ENCODE results near the gene TWSG1. TPM values are rescaled to one million over a fixed set of nuclear protein-coding genes. Genes with fewer than 3 reads are reported as not detected.

TWSG1 gene
- total RNA-seq, 5 donors from 2014 or later (not counting 1 experiment from before 2014, with no cell fraction given), result 1.8 to 6.2 (median 4.4) TPM

DNA sequence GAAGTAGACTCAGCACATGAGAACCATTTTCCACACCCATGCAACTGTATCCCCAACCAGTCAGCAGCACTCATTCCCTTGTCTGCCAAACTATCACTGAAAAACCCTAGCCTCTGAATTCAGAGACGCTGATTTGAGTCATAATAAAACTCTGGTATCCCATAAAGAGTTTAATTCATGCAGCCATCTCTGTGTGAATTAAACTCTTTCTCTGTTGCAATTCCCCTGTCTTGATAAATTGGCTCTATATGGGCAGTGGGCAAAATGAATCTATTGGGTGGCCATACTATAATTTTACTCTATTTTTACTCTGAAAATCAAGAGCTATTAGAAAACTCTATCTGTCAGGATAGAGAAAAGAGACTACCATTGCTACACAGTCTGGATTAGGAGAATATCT, 40.6 kb upstream of the TWSG1 start:
- peaks cover 30% of the 10 kb centered on the region for H3K36me3 Mint-ChIP-seq
- H3K4me1 ChIP-seq (ENCODE audit: control insufficient read depth in 1 of 2, extremely low read depth in 1 of 2, insufficient read depth in 2 of 2, low read length in 2 of 2), result no peaks in the 10 kb centered on the region
- H3K9me3 ChIP-seq, result no peaks in the 10 kb centered on the region
- H3K27me3 Mint-ChIP-seq, result no peaks in the 10 kb centered on the region
- DNase-seq (no peak), ATAC-seq (replicated peaks in 1 of 4) (no peak)
- H3K4me1 Mint-ChIP-seq, result no peaks in the 10 kb centered on the region
- H3K27ac ChIP-seq (ENCODE audit: low read length), result no peak overlapping the region
- CTCF ChIA-PET, result no interaction called here
- peaks cover 5 to 42% (median 18%) of the 10 kb centered on the region in 3 donors for H3K9me3 Mint-ChIP-seq
- H3K4me3 ChIP-seq (ENCODE audit: control insufficient read depth in 1 of 2, extremely low read depth in 1 of 2, low read length in 1 of 2), result no peak overlapping the region
- POLR2A ChIA-PET, result no interaction called here
- WGBS (ENCODE audit: insufficient coverage), result no CpG with 5 or more reads among the region's 1 CpG
- no peaks in the 10 kb centered on the region for H3K36me3 ChIP-seq (ENCODE audit: control insufficient read depth in 2 of 2, extremely low read depth in 1 of 2, insufficient read depth in 1 of 2, low read length in 1 of 2)
- no peaks in the 10 kb centered on the region for H3K27me3 ChIP-seq (replicated peaks in 1 of 2; ENCODE audit: control insufficient read depth in 2 of 2, extremely low read depth in 1 of 2, insufficient read depth in 2 of 2, low read length in 1 of 2)
- no peak overlapping the region for H3K4me3 Mint-ChIP-seq
- H3K27ac Mint-ChIP-seq, result no peak overlapping the region

GRCh38 chr18:9296233-9297006, 38.2 kb upstream of the TWSG1 start:
- POLR2A ChIA-PET, result no interaction called here
- no peak overlapping the region for H3K27ac ChIP-seq (ENCODE audit: low read length)
- Mint-ChIP-seq H3K36me3 (peaks cover 21% of the 10 kb centered on the region), H3K4me3 (no peak overlapping the region), H3K27ac (no peak overlapping the region), H3K9me3 (peaks cover 5 to 31% (median 16%) of the 10 kb centered on the region in 3 donors), H3K4me1 (no peaks in the 10 kb centered on the region), H3K27me3 (no peaks in the 10 kb centered on the region)
- H3K9me3 ChIP-seq, result no peaks in the 10 kb centered on the region
- H3K4me3 ChIP-seq (ENCODE audit: control insufficient read depth in 1 of 2, extremely low read depth in 1 of 2, low read length in 1 of 2), result no peak overlapping the region
- no peak for ATAC-seq (replicated peaks in 1 of 4)
- H3K27me3 ChIP-seq (replicated peaks in 1 of 2; ENCODE audit: control insufficient read depth in 2 of 2, extremely low read depth in 1 of 2, insufficient read depth in 2 of 2, low read length in 1 of 2), result no peaks in the 10 kb centered on the region
- H3K36me3 ChIP-seq (ENCODE audit: control insufficient read depth in 2 of 2, extremely low read depth in 1 of 2, insufficient read depth in 1 of 2, low read length in 1 of 2), result no peaks in the 10 kb centered on the region
- no peak for DNase-seq
- CTCF ChIA-PET, result no interaction called here
- 98% methylated on average over 13 of the region's 15 CpGs for WGBS (ENCODE audit: insufficient coverage)
- H3K4me1 ChIP-seq (ENCODE audit: control insufficient read depth in 1 of 2, extremely low read depth in 1 of 2, insufficient read depth in 2 of 2, low read length in 2 of 2), result no peaks in the 10 kb centered on the region

GRCh38 chr18:9297007-9297393, 37.6 kb upstream of the TWSG1 start:
- ChIA-PET CTCF (no interaction called here), POLR2A (no interaction called here)
- Histone ChIP-seq H3K27ac (ENCODE audit: low read length) (no peak overlapping the region), H3K36me3 (ENCODE audit: control insufficient read depth in 2 of 2, extremely low read depth in 1 of 2, insufficient read depth in 1 of 2, low read length in 1 of 2) (no peaks in the 10 kb centered on the region), H3K9me3 (no peaks in the 10 kb centered on the region), H3K27me3 (replicated peaks in 1 of 2; ENCODE audit: control insufficient read depth in 2 of 2, extremely low read depth in 1 of 2, insufficient read depth in 2 of 2, low read length in 1 of 2) (peaks cover 0 to 2% of the 10 kb centered on the region in 2 experiments), H3K4me3 (ENCODE audit: control insufficient read depth in 1 of 2, extremely low read depth in 1 of 2, low read length in 1 of 2) (no peak overlapping the region), H3K4me1 (ENCODE audit: control insufficient read depth in 1 of 2, extremely low read depth in 1 of 2, insufficient read depth in 2 of 2, low read length in 2 of 2) (no peaks in the 10 kb centered on the region)
- Mint-ChIP-seq H3K4me1 (no peaks in the 10 kb centered on the region), H3K27ac (no peak overlapping the region), H3K27me3 (no peaks in the 10 kb centered on the region), H3K9me3 (peaks cover 7 to 29% (median 16%) of the 10 kb centered on the region in 3 donors), H3K36me3 (peaks cover 17% of the 10 kb centered on the region), H3K4me3 (no peak overlapping the region)
- ATAC-seq (replicated peaks in 1 of 4), result no peak
- 94% methylated on average over 15 of the region's 24 CpGs for WGBS (ENCODE audit: insufficient coverage)
- DNase-seq, result no peak

GRCh38 chr18:9304388-9305070, 30.0 kb upstream of the TWSG1 start:
- ATAC-seq (replicated peaks in 1 of 4), result no peak
- DNase-seq, result no peak
- no peak overlapping the region for H3K4me3 Mint-ChIP-seq
- H3K4me1 Mint-ChIP-seq, result no peaks in the 10 kb centered on the region
- Histone ChIP-seq H3K4me3 (ENCODE audit: control insufficient read depth in 1 of 2, extremely low read depth in 1 of 2, low read length in 1 of 2) (no peak overlapping the region), H3K27me3 (replicated peaks in 1 of 2; ENCODE audit: control insufficient read depth in 2 of 2, extremely low read depth in 1 of 2, insufficient read depth in 2 of 2, low read length in 1 of 2) (peaks cover 0 to 2% of the 10 kb centered on the region in 2 experiments), H3K36me3 (ENCODE audit: control insufficient read depth in 2 of 2, extremely low read depth in 1 of 2, insufficient read depth in 1 of 2, low read length in 1 of 2) (no peaks in the 10 kb centered on the region), H3K4me1 (ENCODE audit: control insufficient read depth in 1 of 2, extremely low read depth in 1 of 2, insufficient read depth in 2 of 2, low read length in 2 of 2) (no peaks in the 10 kb centered on the region), H3K9me3 (no peaks in the 10 kb centered on the region), H3K27ac (ENCODE audit: low read length) (no peak overlapping the region)
- no peak overlapping the region for H3K27ac Mint-ChIP-seq
- ChIA-PET POLR2A (no interaction called here), CTCF (no interaction called here)
- peaks cover 19 to 55% (median 27%) of the 10 kb centered on the region in 3 donors for H3K9me3 Mint-ChIP-seq
- H3K27me3 Mint-ChIP-seq, result peaks cover 0 to 10% of the 10 kb centered on the region in 2 donors
- peaks cover 11% of the 10 kb centered on the region for H3K36me3 Mint-ChIP-seq
- 95% methylated on average over 5 of the region's 6 CpGs for WGBS (ENCODE audit: insufficient coverage)

GRCh38 chr18:9319333-9319732, 15.2 kb upstream of the TWSG1 start:
- POLR2A ChIA-PET, result no interaction called here
- Mint-ChIP-seq H3K36me3 (peaks cover 9% of the 10 kb centered on the region), H3K27me3 (peaks cover 19 to 22% of the 10 kb centered on the region in 2 donors), H3K4me3 (no peak overlapping the region), H3K27ac (no peak overlapping the region), H3K4me1 (no peaks in the 10 kb centered on the region), H3K9me3 (peaks cover 0 to 14% (median 11%) of the 10 kb centered on the region in 3 donors)
- H3K36me3 ChIP-seq (ENCODE audit: control insufficient read depth in 2 of 2, extremely low read depth in 1 of 2, insufficient read depth in 1 of 2, low read length in 1 of 2), result no peaks in the 10 kb centered on the region
- CTCF ChIA-PET, result no interaction called here
- WGBS (ENCODE audit: insufficient coverage), result no CpG with 5 or more reads among the region's 1 CpG
- no peak for ATAC-seq (replicated peaks in 1 of 4)
- no peak overlapping the region for H3K4me3 ChIP-seq (ENCODE audit: control insufficient read depth in 1 of 2, extremely low read depth in 1 of 2, low read length in 1 of 2)
- peaks cover 0 to 5% of the 10 kb centered on the region in 2 experiments for H3K27me3 ChIP-seq (replicated peaks in 1 of 2; ENCODE audit: control insufficient read depth in 2 of 2, extremely low read depth in 1 of 2, insufficient read depth in 2 of 2, low read length in 1 of 2)
- no peaks in the 10 kb centered on the region for H3K9me3 ChIP-seq
- H3K27ac ChIP-seq (ENCODE audit: low read length), result no peak overlapping the region
- no peaks in the 10 kb centered on the region for H3K4me1 ChIP-seq (ENCODE audit: control insufficient read depth in 1 of 2, extremely low read depth in 1 of 2, insufficient read depth in 2 of 2, low read length in 2 of 2)
- DNase-seq, result no peak

GRCh38 chr18:9321017-9321452, 13.5 kb upstream of the TWSG1 start:
- Histone ChIP-seq H3K9me3 (no peaks in the 10 kb centered on the region), H3K36me3 (ENCODE audit: control insufficient read depth in 2 of 2, extremely low read depth in 1 of 2, insufficient read depth in 1 of 2, low read length in 1 of 2) (no peaks in the 10 kb centered on the region), H3K4me3 (ENCODE audit: control insufficient read depth in 1 of 2, extremely low read depth in 1 of 2, low read length in 1 of 2) (no peak overlapping the region), H3K27me3 (replicated peaks in 1 of 2; ENCODE audit: control insufficient read depth in 2 of 2, extremely low read depth in 1 of 2, insufficient read depth in 2 of 2, low read length in 1 of 2) (peaks cover 0 to 5% of the 10 kb centered on the region in 2 experiments), H3K27ac (ENCODE audit: low read length) (no peak overlapping the region), H3K4me1 (ENCODE audit: control insufficient read depth in 1 of 2, extremely low read depth in 1 of 2, insufficient read depth in 2 of 2, low read length in 2 of 2) (no peaks in the 10 kb centered on the region)
- Mint-ChIP-seq H3K36me3 (peaks cover 7% of the 10 kb centered on the region), H3K4me1 (no peaks in the 10 kb centered on the region), H3K9me3 (peaks cover 0 to 14% (median 8%) of the 10 kb centered on the region in 3 donors), H3K27ac (no peak overlapping the region), H3K4me3 (no peak overlapping the region), H3K27me3 (peaks cover 16 to 19% of the 10 kb centered on the region in 2 donors)
- POLR2A ChIA-PET, result no interaction called here
- ATAC-seq (replicated peaks in 1 of 4) (no peak), DNase-seq (no peak)
- CTCF ChIA-PET, result interaction anchor here in 1 of 2 donors (0.6 kb wide), 1 partner anchor 9 kb away, joined by 3 read pairs; no protein-coding TSS in a partner anchor
- WGBS (ENCODE audit: insufficient coverage), result no CpG with 5 or more reads among the region's 4 CpGs
